ENCODE measurements around the gene ATXN7L1. TPM values are rescaled to one million over a fixed set of nuclear protein-coding genes. Genes with fewer than 3 reads are reported as not detected.

ATXN7L1 gene
- total and polyA plus RNA-seq, 2 donors (not counting 1 experiment from before 2014, with no cell fraction given), result 7.1 to 40.6 TPM

GRCh38 chr7:105685161-105685560 lies 191.2 kb downstream of the ATXN7L1 start:
- no peak overlapping the region for H3K4me3 Mint-ChIP-seq
- ATAC-seq (ENCODE audit: low read depth) (no peak), DNase-seq (no peak)
- Histone ChIP-seq H3K27ac (ENCODE audit: low read length in 2 of 2) (no peak overlapping the region), H3K27me3 (replicated peaks in 1 of 4; ENCODE audit: control extremely low read depth in 1 of 4, control insufficient read depth in 3 of 4, insufficient read depth in 4 of 4, low read length in 3 of 4) (no peaks in the 10 kb centered on the region), H2AFZ (ENCODE audit: insufficient read depth, low read depth, low read length, poor library complexity, severe bottlenecking) (no peak overlapping the region), H3K36me3 (replicated peaks in 1 of 2; ENCODE audit: control extremely low read depth in 1 of 2, control insufficient read depth in 1 of 2, extremely low read depth in 1 of 2, insufficient read depth in 2 of 2, low read length in 1 of 2) (no peaks in the 10 kb centered on the region), H3K79me2 (ENCODE audit: control insufficient read depth, insufficient read depth, low read length) (peaks cover 17% of the 10 kb centered on the region), H3K9ac (ENCODE audit: low read length) (no peak overlapping the region), H3K4me1 (ENCODE audit: control insufficient read depth in 2 of 2, insufficient read depth in 2 of 2, low read length in 2 of 2) (peaks cover 0 to 4% of the 10 kb centered on the region in 2 donors), H3K4me2 (replicated peaks; ENCODE audit: low read depth, low read length, poor library complexity, severe bottlenecking) (no peak overlapping the region), H3K9me3 (ENCODE audit: control extremely low read depth in 1 of 3, control insufficient read depth in 2 of 3, insufficient read depth in 1 of 3, low read length in 2 of 3) (no peaks in the 10 kb centered on the region), H4K20me1 (ENCODE audit: control insufficient read depth, insufficient read depth, low read length, poor library complexity, severe bottlenecking) (no peaks in the 10 kb centered on the region), H3K4me3 (ENCODE audit: control extremely low read depth in 1 of 5, extremely low read depth in 1 of 5, insufficient read depth in 1 of 5, low read depth in 2 of 5, low read length in 4 of 5) (no peak overlapping the region)
- POLR2A ChIA-PET, result no interaction called here
- intact Hi-C loops (cut with micrococcal nuclease), result loop anchor here (10.0 kb wide), 1 partner anchor 360 kb away; no protein-coding TSS in a partner anchor
- 100% methylated on average over 1 of the region's 3 CpGs for WGBS (ENCODE audit: insufficient coverage)
- CTCF ChIA-PET, result interaction anchor here (2.3 kb wide), 1 partner anchor 75 kb away, joined by 6 read pairs; no protein-coding TSS in a partner anchor
- no peaks in the 10 kb centered on the region for H3K9me3 Mint-ChIP-seq (ENCODE audit: insufficient read depth)
- no peak for TF ChIP-seq EZH2 (IDR thresholded peaks at IDR 0.05; ENCODE audit: borderline replicate concordance, insufficient read depth, low read depth, low read length, poor library complexity, severe bottlenecking)
- no peak for TF ChIP-seq CTCF (IDR thresholded peaks at IDR 0.05)
- no peak overlapping the region for H3K27ac Mint-ChIP-seq
- no peaks in the 10 kb centered on the region for H3K27me3 Mint-ChIP-seq
- H3K4me1 Mint-ChIP-seq, result peaks cover 24% of the 10 kb centered on the region

GRCh38 chr7:105682341-105683060 lies 193.9 kb downstream of the ATXN7L1 start:
- CTCF ChIA-PET, result interaction anchor here (0.9 to 1.0 kb wide), 2 partner anchors 9 to 29 kb away, joined by 3 read pairs; no protein-coding TSS in a partner anchor
- DNase-seq, result no peak
- no peak overlapping the region for H3K27ac ChIP-seq (ENCODE audit: low read length in 2 of 2)
- no peaks in the 10 kb centered on the region for H4K20me1 ChIP-seq (ENCODE audit: control insufficient read depth, insufficient read depth, low read length, poor library complexity, severe bottlenecking)
- no peak overlapping the region for H3K4me2 ChIP-seq (replicated peaks; ENCODE audit: low read depth, low read length, poor library complexity, severe bottlenecking)
- H3K4me1 Mint-ChIP-seq, result peaks cover 26% of the 10 kb centered on the region
- WGBS (ENCODE audit: insufficient coverage), result no CpG with 5 or more reads among the region's 2 CpGs
- TF ChIP-seq CTCF (IDR thresholded peaks at IDR 0.05), result no peak
- TF ChIP-seq EZH2 (IDR thresholded peaks at IDR 0.05; ENCODE audit: borderline replicate concordance, insufficient read depth, low read depth, low read length, poor library complexity, severe bottlenecking), result no peak
- no peak overlapping the region for H3K9ac ChIP-seq (ENCODE audit: low read length)
- H3K27me3 ChIP-seq (replicated peaks in 1 of 4; ENCODE audit: control extremely low read depth in 1 of 4, control insufficient read depth in 3 of 4, insufficient read depth in 4 of 4, low read length in 3 of 4), result no peaks in the 10 kb centered on the region
- POLR2A ChIA-PET, result no interaction called here
- H3K27ac Mint-ChIP-seq, result no peak overlapping the region
- H3K4me3 ChIP-seq (ENCODE audit: control extremely low read depth in 1 of 5, extremely low read depth in 1 of 5, insufficient read depth in 1 of 5, low read depth in 2 of 5, low read length in 4 of 5), result no peak overlapping the region
- H2AFZ ChIP-seq (ENCODE audit: insufficient read depth, low read depth, low read length, poor library complexity, severe bottlenecking), result no peak overlapping the region
- H3K9me3 Mint-ChIP-seq (ENCODE audit: insufficient read depth), result no peaks in the 10 kb centered on the region
- no peak for ATAC-seq (ENCODE audit: low read depth)
- H3K9me3 ChIP-seq (ENCODE audit: control extremely low read depth in 1 of 3, control insufficient read depth in 2 of 3, insufficient read depth in 1 of 3, low read length in 2 of 3), result no peaks in the 10 kb centered on the region
- peaks cover 21 to 23% of the 10 kb centered on the region in 2 donors for H3K4me1 ChIP-seq (ENCODE audit: control insufficient read depth in 2 of 2, insufficient read depth in 2 of 2, low read length in 2 of 2)
- no peak overlapping the region for H3K4me3 Mint-ChIP-seq
- H3K79me2 ChIP-seq (ENCODE audit: control insufficient read depth, insufficient read depth, low read length), result peaks cover 43% of the 10 kb centered on the region
- no peaks in the 10 kb centered on the region for H3K36me3 ChIP-seq (replicated peaks in 1 of 2; ENCODE audit: control extremely low read depth in 1 of 2, control insufficient read depth in 1 of 2, extremely low read depth in 1 of 2, insufficient read depth in 2 of 2, low read length in 1 of 2)
- intact Hi-C loops (cut with micrococcal nuclease), result loop anchor here (10.0 kb wide), 1 partner anchor 362 kb away; no protein-coding TSS in a partner anchor
- no peaks in the 10 kb centered on the region for H3K27me3 Mint-ChIP-seq
